Skeletal muscle tissue (tissue), 4 donors: ENCODE results near the gene ARFGAP3. TPM values are rescaled to one million over a fixed set of nuclear protein-coding genes. Genes with fewer than 3 reads are reported as not detected.

ENCODE experiments used
- H3K27ac ChIP-seq: one replicate; pipeline ENCODE4 v1.7.0; 2013; ENCODE audit warnings: mild to moderate bottlenecking, low read depth, low read length, inconsistent platforms
- H3K27me3 ChIP-seq, 3 donors: one replicate each; pipeline ENCODE4 v1.7.0; 2013; ENCODE audit warnings: low read length in 3 of 3; ENCODE audit not compliant: control insufficient read depth in 3 of 3, insufficient read depth in 3 of 3
- H3K36me3 ChIP-seq, 3 donors: one replicate each; pipeline ENCODE4 v1.7.0; 2013; ENCODE audit warnings: low read length in 3 of 3; ENCODE audit not compliant: control insufficient read depth in 3 of 3, insufficient read depth in 3 of 3
- H3K4me1 ChIP-seq, 3 donors: one replicate each; pipeline ENCODE4 v1.7.0; 2013; ENCODE audit warnings: low read length in 3 of 3, mild to moderate bottlenecking in 3 of 3; ENCODE audit not compliant: control insufficient read depth in 3 of 3, insufficient read depth in 3 of 3
- H3K4me3 ChIP-seq, 3 donors: one replicate each; pipeline ENCODE4 v1.7.0; 2013; ENCODE audit warnings: low read length in 3 of 3
- H3K9ac ChIP-seq, 3 donors: one replicate each; pipeline ENCODE4 v1.7.0; 2013; ENCODE audit warnings: low read length in 3 of 3, mild to moderate bottlenecking in 3 of 3, moderate library complexity in 2 of 3, low read depth in 1 of 3
- H3K9me3 ChIP-seq, 3 donors: one replicate each; pipeline ENCODE4 v1.7.0; 2013; ENCODE audit warnings: low read length in 3 of 3; ENCODE audit not compliant: control insufficient read depth in 3 of 3
- total RNA-seq: library from RNA; depleted of rRNA; stranded (reverse); fragments of >200 nt; gene quantifications from one replicate; pipeline ENCODE4 v1.2.3, GENCODE V29; 2014
- donor health status: Osteomylitis.

The ARFGAP3 gene
- total RNA-seq, 1 donor from 2014 or later: 32.9 TPM

DNA sequence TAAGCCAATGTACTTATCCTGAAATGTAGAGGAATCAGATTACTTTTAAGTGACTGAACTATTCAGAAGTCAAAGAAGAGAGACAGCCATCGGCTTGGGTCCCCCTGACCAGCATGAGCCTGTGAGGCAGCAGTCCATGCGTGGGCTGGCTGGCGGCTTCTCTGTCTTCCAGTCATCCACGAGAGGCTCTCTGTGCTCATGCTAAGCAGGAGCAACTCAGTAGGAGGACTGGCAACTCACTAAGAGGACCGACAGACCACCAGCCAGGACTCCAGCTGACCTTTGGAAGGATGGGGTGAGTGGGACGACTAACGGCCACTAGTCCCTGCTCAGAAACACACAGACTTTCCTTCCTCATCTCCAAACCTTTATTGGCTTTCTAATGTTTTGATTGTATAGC lies 43.6 kb downstream of the ARFGAP3 start:
- Histone ChIP-seq H3K27me3 (no peaks in the 10 kb centered on the region), H3K36me3 (peaks cover 8 to 45% (median 35%) of the 10 kb centered on the region in 3 donors), H3K9me3 (no peaks in the 10 kb centered on the region), H3K27ac (no peak overlapping the region), H3K4me1 (no peaks in the 10 kb centered on the region), H3K4me3 (no peak overlapping the region), H3K9ac (no peak overlapping the region)

- H3K4me1 ChIP-seq: peaks cover under 1 to 8% (median 3%) of the 10 kb centered on the region in 3 donors
- no peaks in the 10 kb centered on the region for H3K27me3 ChIP-seq
- H3K36me3 ChIP-seq: peaks cover 19 to 56% (median 50%) of the 10 kb centered on the region in 3 donors
- H3K9ac ChIP-seq: no peak overlapping the region
- H3K4me3 ChIP-seq: no peak overlapping the region
- no peak overlapping the region for H3K27ac ChIP-seq
- H3K9me3 ChIP-seq: no peaks in the 10 kb centered on the region
These were observed 45.6 kb downstream of the ARFGAP3 start for GRCh38 chr22:42811459-42811858.

DNA sequence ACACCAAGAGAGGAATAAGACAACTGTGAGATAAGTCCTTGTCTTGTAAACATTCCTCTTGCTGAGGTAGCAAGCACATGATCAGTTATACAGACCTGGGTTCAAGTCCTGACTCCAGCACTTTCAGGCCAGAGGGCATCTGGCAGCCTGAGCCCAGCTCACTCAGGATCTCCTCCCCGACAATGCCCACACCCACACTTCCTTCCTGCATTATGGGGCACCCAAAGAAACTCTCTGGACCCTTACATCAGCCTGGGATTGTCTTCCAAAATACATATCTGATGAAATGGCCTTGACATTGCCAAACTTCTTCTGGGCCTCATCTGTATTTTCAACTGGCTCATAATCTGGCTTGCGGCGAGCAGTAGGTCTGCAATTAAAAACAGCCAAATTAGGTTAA lies 48.6 kb downstream of the ARFGAP3 start:
- H3K9ac ChIP-seq: no peak overlapping the region
- no peak overlapping the region for H3K27ac ChIP-seq
- peaks cover 16 to 29% (median 24%) of the 10 kb centered on the region in 3 donors for H3K4me1 ChIP-seq
- H3K9me3 ChIP-seq: no peaks in the 10 kb centered on the region
- H3K4me3 ChIP-seq: no peak overlapping the region
- peaks cover 24 to 50% (median 41%) of the 10 kb centered on the region in 3 donors for H3K36me3 ChIP-seq
- no peaks in the 10 kb centered on the region for H3K27me3 ChIP-seq

DNA sequence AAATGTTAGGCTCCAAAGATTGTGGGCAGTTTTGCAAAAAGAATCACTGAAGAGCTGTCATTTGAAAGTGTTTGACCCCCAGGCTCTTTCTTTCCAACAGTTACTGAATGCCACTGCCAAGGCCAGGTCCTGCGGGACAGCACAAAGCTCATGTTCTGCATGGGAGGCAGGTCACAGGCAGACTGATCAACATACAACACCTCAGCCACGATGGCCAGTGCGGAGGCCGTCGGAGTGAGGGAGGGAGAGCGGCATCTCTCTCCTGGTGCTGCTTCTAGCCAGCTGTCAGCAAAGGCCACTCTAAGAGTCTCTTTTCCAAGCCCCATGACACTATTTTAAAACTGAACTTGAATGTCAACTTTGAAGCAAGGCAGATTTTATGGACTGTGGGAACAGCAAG lies 49.9 kb downstream of the ARFGAP3 start:
- Histone ChIP-seq H3K4me1 (peaks cover 21 to 35% (median 29%) of the 10 kb centered on the region in 3 donors), H3K4me3 (no peak overlapping the region), H3K9me3 (no peaks in the 10 kb centered on the region), H3K27ac (no peak overlapping the region), H3K36me3 (peaks cover 26 to 46% (median 36%) of the 10 kb centered on the region in 3 donors), H3K9ac (no peak overlapping the region), H3K27me3 (no peaks in the 10 kb centered on the region)

DNA sequence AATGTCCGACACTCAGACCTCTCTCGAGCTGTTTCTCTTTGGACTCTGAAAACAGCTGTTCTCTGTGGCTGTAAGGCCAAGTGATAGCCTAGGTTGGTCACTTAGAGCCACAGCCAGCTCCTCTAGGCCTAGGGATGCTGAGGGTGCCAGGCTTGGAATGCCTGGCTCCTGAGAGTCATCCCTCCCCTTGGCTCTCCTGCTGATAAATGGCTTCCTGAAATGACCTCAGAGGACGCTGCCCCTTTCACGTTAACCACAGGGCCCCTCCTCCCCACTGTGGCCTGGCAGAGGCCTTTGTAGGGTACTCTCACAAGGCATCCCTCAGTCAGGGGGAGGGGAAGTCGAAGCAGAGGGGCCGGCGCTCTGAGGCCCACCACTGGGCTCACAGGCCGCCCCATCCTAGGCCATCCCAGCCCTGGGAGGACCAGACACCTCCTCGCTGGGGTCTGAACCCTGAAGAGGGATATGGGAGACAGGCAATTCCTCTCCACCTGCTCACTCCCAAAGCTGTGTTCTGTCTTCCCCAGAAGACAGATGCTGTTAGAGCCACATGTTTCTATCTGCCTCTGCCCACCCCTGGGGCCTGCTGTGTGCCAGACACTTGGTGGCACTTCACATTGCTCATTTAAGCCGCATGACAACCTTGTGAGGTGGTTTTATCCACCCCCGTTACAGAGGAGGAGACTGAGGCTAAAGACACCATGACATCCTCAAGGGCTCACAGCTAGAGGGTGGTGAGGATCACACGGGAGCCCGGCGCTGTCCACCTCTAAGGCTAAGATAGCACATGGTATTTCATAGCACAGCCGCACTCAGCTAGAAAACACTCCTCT lies 50.9 kb downstream of the ARFGAP3 start:
- H3K9me3 ChIP-seq: no peaks in the 10 kb centered on the region
- peak overlapping the region in 2 of 3 donors; percentile 12 to 13 for H3K4me3 ChIP-seq
- H3K36me3 ChIP-seq: peaks cover 31 to 40% (median 33%) of the 10 kb centered on the region in 3 donors
- H3K9ac ChIP-seq: peak overlapping the region; percentile 36 to 62 (median 54)
- H3K27ac ChIP-seq: peak overlapping the region; percentile 81
- H3K4me1 ChIP-seq: peaks cover 26 to 35% (median 29%) of the 10 kb centered on the region in 3 donors
- H3K27me3 ChIP-seq: no peaks in the 10 kb centered on the region

DNA sequence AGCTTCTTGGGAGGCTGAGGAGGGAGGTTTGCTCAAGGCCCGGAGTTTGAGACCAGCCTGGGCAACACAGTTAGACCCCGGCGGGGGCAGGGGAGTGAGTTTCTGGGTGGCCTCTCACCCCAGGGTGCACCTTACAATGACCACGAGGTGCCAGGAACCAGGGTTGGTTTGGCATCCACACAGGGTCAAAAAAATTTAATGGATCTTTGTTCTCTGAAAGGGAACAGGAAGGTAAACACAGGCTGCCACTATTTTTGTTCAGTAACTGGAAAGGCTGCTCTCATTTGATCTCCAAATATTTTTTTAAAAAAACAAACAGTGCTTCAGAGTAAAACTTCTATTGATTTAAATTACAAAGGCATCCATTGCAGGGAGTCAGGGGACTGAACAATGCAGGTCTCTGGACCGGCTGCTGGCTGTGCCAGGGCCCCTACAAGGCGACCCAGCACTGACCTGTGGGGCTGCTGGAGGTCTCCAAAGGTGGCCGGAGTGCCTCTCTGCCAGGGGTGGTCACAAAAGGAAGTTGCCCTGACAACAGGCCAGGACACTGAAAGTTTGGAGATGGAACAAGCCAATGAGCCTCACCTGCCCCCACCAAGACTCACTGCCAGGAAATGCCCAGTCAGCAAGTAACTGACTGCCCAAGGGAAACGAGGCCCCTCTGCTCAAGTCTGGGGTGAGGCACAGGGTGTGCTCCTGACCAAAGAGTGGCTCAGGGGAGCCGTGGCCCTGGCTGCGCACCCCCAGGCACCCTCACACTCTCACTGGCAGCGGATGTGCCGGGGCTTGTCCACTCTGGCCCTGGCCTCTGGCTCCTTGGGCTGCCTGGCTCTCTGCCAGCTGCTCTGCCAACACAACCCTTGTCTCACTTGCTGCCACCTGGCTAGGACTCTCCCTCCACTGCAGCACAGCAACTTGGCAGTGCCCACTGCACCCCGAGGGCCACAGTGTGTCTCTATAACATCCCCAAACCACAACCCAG lies 51.8 kb downstream of the ARFGAP3 start:
- Histone ChIP-seq H3K9ac (peak overlapping the region; percentile 36 to 62 (median 52)), H3K27ac (peak overlapping the region; percentile 81), H3K9me3 (no peaks in the 10 kb centered on the region), H3K27me3 (no peaks in the 10 kb centered on the region), H3K36me3 (peaks cover 32 to 35% (median 33%) of the 10 kb centered on the region in 3 donors), H3K4me1 (peaks cover 32 to 40% (median 35%) of the 10 kb centered on the region in 3 donors), H3K4me3 (peak overlapping the region in 2 of 3 donors; percentile 12 to 13)

- Histone ChIP-seq H3K4me1 (peaks cover 32 to 40% (median 35%) of the 10 kb centered on the region in 3 donors), H3K36me3 (peaks cover 33 to 41% (median 35%) of the 10 kb centered on the region in 3 donors), H3K27ac (peak overlapping the region; percentile 28), H3K4me3 (no peak overlapping the region), H3K9ac (peak overlapping the region in 2 of 3 donors; percentile 25 to 40), H3K9me3 (no peaks in the 10 kb centered on the region), H3K27me3 (no peaks in the 10 kb centered on the region)
These were observed 53.7 kb downstream of the ARFGAP3 start for GRCh38 chr22:42803389-42803788.

GRCh38 chr22:42801252-42802080 lies 55.6 kb downstream of the ARFGAP3 start:
- H3K4me1 ChIP-seq: peaks cover 32 to 34% (median 32%) of the 10 kb centered on the region in 3 donors
- H3K9ac ChIP-seq: peak overlapping the region in 1 of 3 donors; percentile 25
- H3K27ac ChIP-seq: no peak overlapping the region
- no peaks in the 10 kb centered on the region for H3K27me3 ChIP-seq
- H3K36me3 ChIP-seq: peaks cover 29 to 41% (median 35%) of the 10 kb centered on the region in 3 donors
- no peaks in the 10 kb centered on the region for H3K9me3 ChIP-seq
- H3K4me3 ChIP-seq: no peak overlapping the region
